DND-41 (cell line): ENCODE measurements around the gene PDZRN3.

Experiments
- ATAC-seq: fragments of 200-7000 bp; cut with Tn5 transposase; 3 replicates; pipeline ENCODE4 v1.9.1; 2021; ENCODE audit warnings: low read depth; ENCODE audit not compliant: insufficient read depth
- DNase-seq: peaks from one replicate; pipeline ENCODE4 v3.0.0-alpha.2; 2020
- H2AFZ ChIP-seq: 2 replicates; pipeline ENCODE4 v1.6.0; 2012; ENCODE audit warnings: low read depth, low read length
- H3K27ac ChIP-seq: 2 replicates; pipeline ENCODE4 v1.5.1; 2012; ENCODE audit warnings: low read length, inconsistent platforms
- H3K27me3 ChIP-seq: fragments of 200-600 bp; sonication (generic); 2 replicates; pipeline ENCODE4 v1.6.0; 2012; ENCODE audit warnings: low read length, mild to moderate bottlenecking, inconsistent platforms; ENCODE audit not compliant: insufficient read depth, poor library complexity
- H3K36me3 ChIP-seq: 2 replicates; pipeline ENCODE4 v1.5.1; 2012; ENCODE audit warnings: low read length, inconsistent platforms; ENCODE audit not compliant: insufficient read depth
- H3K4me1 ChIP-seq: 2 replicates; pipeline ENCODE4 v1.5.1; 2012; ENCODE audit warnings: mild to moderate bottlenecking, low read length; ENCODE audit not compliant: insufficient read depth
- H3K4me2 ChIP-seq: 2 replicates; pipeline ENCODE4 v1.6.0; 2012; ENCODE audit warnings: mild to moderate bottlenecking, moderate library complexity, low read length, inconsistent platforms; ENCODE audit not compliant: insufficient read depth
- H3K4me3 ChIP-seq, 2 experiments: fragments of 200-600 bp in 1 of 2; shearing (Covaris generic) in 1 of 2; 2 replicates each; pipeline ENCODE4 v1.5.1; 2012 to 2016; ENCODE audit warnings: inconsistent platforms in 2 of 2, low read length in 2 of 2, mild to moderate bottlenecking in 2 of 2, low read depth in 1 of 2, moderate library complexity in 1 of 2
- H3K79me2 ChIP-seq: 2 replicates; pipeline ENCODE4 v1.6.0; 2012; ENCODE audit warnings: low read length, inconsistent platforms; ENCODE audit not compliant: insufficient read depth
- H3K9ac ChIP-seq: 2 replicates; pipeline ENCODE4 v1.6.0; 2012; ENCODE audit warnings: low read depth, mild to moderate bottlenecking, inconsistent platforms, low read length, moderate library complexity
- H3K9me3 ChIP-seq: 2 replicates; pipeline ENCODE4 v1.5.1; 2012; ENCODE audit warnings: low read length, moderate library complexity, mild to moderate bottlenecking, inconsistent platforms; ENCODE audit not compliant: insufficient read depth, severe bottlenecking
- H4K20me1 ChIP-seq: 2 replicates; pipeline ENCODE4 v1.6.0; 2012; ENCODE audit warnings: low read length; ENCODE audit not compliant: insufficient read depth
- EZH2 ChIP-seq: IDR thresholded peaks from 3 replicates; pipeline ENCODE4 v1.6.1; 2012; ENCODE audit warnings: borderline replicate concordance, low read depth, mild to moderate bottlenecking, moderate library complexity, low read length, inconsistent platforms; ENCODE audit not compliant: severe bottlenecking
- TF ChIP-seq, protein P1 (sequence below): IDR thresholded peaks from 2 replicates; pipeline ENCODE4 v1.5.1; 2012; ENCODE audit warnings: borderline replicate concordance, low read length, moderate library complexity, mild to moderate bottlenecking; ENCODE audit not compliant: poor library complexity, severe bottlenecking; ENCODE audit errors: extremely low read depth

Gene PDZRN3

DNA sequence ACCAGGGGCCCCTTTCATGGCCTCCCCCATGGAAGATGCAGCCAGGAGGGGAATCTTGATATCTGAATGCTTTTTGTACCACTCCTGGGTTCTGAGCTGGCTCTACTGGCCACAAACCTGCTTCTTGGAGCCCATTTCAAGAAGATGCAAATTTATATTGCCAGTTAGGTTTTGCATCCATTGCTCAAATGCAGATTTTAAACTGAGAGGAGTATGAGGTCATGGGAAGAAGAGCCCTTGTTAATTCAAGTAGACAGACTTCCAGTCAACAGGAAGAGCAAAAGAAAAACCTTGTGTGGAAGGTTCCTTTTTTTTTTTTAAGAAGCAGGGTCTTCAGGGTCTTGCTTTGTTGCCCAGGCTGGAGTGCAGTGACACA, 133.5 kb downstream of the PDZRN3 start:
- Histone ChIP-seq H3K4me2 (no peak overlapping the region), H3K4me3 (no peak overlapping the region), H3K9ac (no peak overlapping the region), H3K27ac (no peak overlapping the region), H3K27me3 (peaks cover 7% of the 10 kb centered on the region), H3K9me3 (no peaks in the 10 kb centered on the region), H3K36me3 (no peaks in the 10 kb centered on the region), H2AFZ (no peak overlapping the region), H3K4me1 (no peaks in the 10 kb centered on the region), H4K20me1 (no peaks in the 10 kb centered on the region), H3K79me2 (no peaks in the 10 kb centered on the region)
- no peak for TF ChIP-seq EZH2
- TF ChIP-seq, protein P1, sequence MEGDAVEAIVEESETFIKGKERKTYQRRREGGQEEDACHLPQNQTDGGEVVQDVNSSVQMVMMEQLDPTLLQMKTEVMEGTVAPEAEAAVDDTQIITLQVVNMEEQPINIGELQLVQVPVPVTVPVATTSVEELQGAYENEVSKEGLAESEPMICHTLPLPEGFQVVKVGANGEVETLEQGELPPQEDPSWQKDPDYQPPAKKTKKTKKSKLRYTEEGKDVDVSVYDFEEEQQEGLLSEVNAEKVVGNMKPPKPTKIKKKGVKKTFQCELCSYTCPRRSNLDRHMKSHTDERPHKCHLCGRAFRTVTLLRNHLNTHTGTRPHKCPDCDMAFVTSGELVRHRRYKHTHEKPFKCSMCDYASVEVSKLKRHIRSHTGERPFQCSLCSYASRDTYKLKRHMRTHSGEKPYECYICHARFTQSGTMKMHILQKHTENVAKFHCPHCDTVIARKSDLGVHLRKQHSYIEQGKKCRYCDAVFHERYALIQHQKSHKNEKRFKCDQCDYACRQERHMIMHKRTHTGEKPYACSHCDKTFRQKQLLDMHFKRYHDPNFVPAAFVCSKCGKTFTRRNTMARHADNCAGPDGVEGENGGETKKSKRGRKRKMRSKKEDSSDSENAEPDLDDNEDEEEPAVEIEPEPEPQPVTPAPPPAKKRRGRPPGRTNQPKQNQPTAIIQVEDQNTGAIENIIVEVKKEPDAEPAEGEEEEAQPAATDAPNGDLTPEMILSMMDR, result no peak
- DNase-seq, result no peak
- no peak for ATAC-seq

DNA sequence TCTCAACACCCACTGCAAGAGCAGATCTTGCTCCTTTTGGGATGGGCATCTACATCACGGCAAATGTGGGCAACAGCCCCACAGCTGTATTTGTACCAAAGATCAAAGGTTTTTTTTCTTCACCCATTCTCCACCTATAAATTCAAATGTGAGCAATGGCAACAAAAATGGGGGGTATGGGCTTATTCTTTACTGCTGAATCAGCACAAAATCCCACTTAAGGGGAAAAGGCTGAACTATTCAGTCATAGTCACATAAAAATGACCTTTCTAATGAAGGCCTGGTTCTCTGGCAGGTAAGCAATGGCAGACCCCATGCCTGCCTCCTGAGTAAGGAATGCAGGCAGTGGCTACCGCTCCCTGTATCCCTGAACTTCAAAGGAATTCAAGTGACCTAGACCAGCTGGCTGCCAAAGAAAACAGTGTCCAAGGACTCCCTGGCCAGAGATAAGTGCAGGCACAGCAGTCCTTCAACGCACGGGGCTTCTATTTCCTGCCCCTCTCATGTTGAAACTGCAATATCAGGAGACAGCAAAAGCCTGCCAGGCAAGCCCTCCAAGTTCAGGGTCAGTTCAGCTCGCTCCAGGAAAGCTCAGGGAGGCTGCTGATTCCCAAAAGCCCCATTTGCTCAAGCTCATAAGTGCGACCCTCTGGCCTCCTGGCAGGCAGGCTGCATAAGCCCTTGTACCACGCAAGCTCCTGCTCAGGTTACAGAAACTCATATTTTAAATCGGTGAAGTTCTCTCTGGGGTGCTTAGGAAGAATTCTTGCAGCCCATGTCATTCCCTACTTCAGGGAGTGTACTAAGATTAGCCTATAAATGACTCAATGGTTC, 134.1 kb downstream of the PDZRN3 start:
- no peak for ATAC-seq
- Histone ChIP-seq H3K4me1 (no peaks in the 10 kb centered on the region), H2AFZ (no peak overlapping the region), H3K27ac (no peak overlapping the region), H3K9ac (no peak overlapping the region), H3K27me3 (peaks cover 7% of the 10 kb centered on the region), H4K20me1 (no peaks in the 10 kb centered on the region), H3K36me3 (no peaks in the 10 kb centered on the region), H3K79me2 (no peaks in the 10 kb centered on the region), H3K9me3 (no peaks in the 10 kb centered on the region), H3K4me2 (no peak overlapping the region), H3K4me3 (no peak overlapping the region)
- no peak for DNase-seq
- no peak for TF ChIP-seq EZH2
- TF ChIP-seq, protein P1, result no peak

DNA sequence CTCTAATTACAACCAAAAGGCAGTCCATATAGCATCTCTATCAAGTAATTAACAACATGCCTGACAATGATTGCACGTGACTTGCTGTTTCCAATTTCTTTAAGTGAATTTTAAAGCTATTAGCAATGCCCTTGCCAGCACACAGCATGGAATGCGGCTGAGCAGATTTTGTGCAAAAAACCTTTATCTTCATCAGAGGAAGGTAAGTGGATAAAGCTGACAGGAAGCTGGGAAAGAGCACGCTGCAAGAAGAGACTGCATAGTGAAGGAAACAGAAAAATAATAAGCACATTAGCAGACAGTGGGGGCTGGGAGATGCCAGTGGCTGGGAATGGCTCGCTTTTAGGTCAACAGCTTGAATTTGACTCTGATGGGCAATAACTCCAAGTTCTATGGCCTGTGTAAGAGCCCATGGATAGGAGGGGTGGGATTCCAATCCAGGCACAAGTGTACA, 138.8 kb downstream of the PDZRN3 start:
- no peaks in the 10 kb centered on the region for H3K9me3 ChIP-seq
- H3K27ac ChIP-seq, result no peak overlapping the region
- no peak overlapping the region for H2AFZ ChIP-seq
- no peak overlapping the region for H3K4me3 ChIP-seq
- no peaks in the 10 kb centered on the region for H3K79me2 ChIP-seq
- no peaks in the 10 kb centered on the region for H3K4me1 ChIP-seq
- no peaks in the 10 kb centered on the region for H4K20me1 ChIP-seq
- H3K36me3 ChIP-seq, result no peaks in the 10 kb centered on the region
- TF ChIP-seq, protein P1, result no peak
- no peak for TF ChIP-seq EZH2
- no peak overlapping the region for H3K9ac ChIP-seq
- H3K27me3 ChIP-seq, result peaks cover 19% of the 10 kb centered on the region
- DNase-seq (no peak), ATAC-seq (no peak)
- no peak overlapping the region for H3K4me2 ChIP-seq
